ENCODE results near the gene WDHD1. TPM values are rescaled to one million over a fixed set of nuclear protein-coding genes. Genes with fewer than 3 reads are reported as not detected.
"Not testable (repeated sequence)": the region's sequence is repeated elsewhere in the genome, so short reads cannot be mapped to it uniquely, and the experiment has no call there.

WDHD1 gene
- total and polyA plus RNA-seq, 8 donors, result 8.6 to 22.3 (median 16.0) TPM

DNA sequence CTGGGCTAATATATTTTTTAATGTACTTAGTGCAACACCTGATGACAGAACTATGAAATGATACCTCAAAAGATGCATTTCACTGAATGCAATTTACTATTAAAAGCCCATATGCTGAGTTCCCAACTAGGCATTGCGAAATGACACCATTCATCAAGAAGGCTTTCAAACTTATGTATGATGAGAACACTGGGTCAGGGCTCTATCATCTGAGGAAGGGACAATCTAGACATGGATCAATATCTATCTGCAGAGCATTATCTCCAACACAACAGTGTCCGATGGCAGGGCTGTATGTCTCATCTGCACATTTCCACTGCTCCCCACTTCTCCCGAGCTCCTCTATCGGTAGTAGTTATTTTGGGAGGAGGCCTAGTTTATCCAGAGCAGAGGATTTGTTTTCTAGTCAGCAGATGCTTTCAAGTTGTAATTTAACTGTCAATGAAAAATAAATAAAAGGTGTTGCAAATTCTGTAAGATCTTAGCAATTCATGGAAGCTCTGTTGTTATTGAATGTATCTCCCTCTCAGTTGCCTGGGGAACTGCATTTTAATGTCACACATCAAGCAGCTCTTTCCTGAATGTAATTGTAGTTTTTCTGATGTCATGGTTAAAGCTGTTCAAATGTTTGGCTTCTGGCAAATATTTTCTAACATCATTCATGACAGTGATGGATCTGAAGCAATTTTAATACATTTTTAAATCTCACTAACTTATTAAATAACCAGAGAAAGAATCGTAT lies 116.9 kb downstream of the WDHD1 start:
- Histone ChIP-seq H3K36me3 (no peaks in the 10 kb centered on the region), H3K9me3 (no peaks in the 10 kb centered on the region), H3K4me1 (peaks cover 0 to 6% of the 10 kb centered on the region in 2 donors), H3K4me3 (no peak overlapping the region), H3K27me3 (no peaks in the 10 kb centered on the region), H3K27ac (no peak overlapping the region)
- TF ChIP-seq, protein P1, sequence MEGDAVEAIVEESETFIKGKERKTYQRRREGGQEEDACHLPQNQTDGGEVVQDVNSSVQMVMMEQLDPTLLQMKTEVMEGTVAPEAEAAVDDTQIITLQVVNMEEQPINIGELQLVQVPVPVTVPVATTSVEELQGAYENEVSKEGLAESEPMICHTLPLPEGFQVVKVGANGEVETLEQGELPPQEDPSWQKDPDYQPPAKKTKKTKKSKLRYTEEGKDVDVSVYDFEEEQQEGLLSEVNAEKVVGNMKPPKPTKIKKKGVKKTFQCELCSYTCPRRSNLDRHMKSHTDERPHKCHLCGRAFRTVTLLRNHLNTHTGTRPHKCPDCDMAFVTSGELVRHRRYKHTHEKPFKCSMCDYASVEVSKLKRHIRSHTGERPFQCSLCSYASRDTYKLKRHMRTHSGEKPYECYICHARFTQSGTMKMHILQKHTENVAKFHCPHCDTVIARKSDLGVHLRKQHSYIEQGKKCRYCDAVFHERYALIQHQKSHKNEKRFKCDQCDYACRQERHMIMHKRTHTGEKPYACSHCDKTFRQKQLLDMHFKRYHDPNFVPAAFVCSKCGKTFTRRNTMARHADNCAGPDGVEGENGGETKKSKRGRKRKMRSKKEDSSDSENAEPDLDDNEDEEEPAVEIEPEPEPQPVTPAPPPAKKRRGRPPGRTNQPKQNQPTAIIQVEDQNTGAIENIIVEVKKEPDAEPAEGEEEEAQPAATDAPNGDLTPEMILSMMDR (IDR thresholded peaks at IDR 0.05), result no peak
- intact Hi-C loops (cut with DNase I), result no loop called here
- no peak for DNase-seq
- no peak for ATAC-seq

DNA sequence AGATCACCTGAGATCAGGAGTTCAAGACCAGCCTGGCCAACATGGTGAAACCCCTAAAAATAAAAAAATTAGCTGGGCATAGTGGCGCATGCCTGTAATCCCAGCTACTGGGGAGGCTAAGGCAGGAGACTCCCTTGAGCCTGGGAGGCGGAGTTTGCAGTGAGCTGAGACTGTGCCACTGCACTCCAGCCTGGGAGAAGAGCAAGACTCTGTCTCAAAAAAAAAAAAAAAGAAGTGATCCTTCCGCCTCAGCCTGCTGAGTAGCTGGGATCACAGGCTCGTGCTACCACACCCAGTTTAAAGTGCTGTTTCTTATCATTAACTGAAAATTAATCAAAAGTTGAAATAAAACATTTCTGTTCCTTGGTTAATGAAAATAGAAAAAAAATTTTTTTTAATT lies 117.9 kb downstream of the WDHD1 start:
- not testable (repeated sequence) for H3K27me3 ChIP-seq, DNase-seq

DNA sequence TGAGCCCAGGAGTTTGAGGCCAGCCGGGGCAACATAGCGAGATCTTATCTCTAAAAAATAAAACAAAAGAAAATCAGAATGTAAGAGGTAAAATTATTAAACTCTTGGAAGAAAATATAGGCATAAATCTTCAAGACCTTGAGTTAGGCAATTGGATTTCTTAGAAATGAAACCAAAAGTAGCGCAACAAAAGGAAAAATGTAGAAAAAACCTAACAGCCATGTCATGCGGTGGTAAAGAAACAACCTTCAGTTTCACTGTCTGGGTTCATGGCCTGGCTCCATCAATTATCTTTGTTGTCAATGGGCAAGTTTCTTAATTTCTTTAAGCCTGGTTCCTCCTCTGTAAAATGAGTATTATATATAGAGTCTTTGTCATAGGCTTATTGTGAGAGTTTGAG lies 118.7 kb downstream of the WDHD1 start:
- H3K4me1 ChIP-seq, result peaks cover 0 to 10% of the 10 kb centered on the region in 2 donors
- TF ChIP-seq, protein P1 (IDR thresholded peaks at IDR 0.05), result no peak
- H3K27me3 ChIP-seq, result no peaks in the 10 kb centered on the region
- no peak overlapping the region for H3K4me3 ChIP-seq
- DNase-seq, result no peak
- no peak overlapping the region for H3K27ac ChIP-seq
- H3K36me3 ChIP-seq, result no peaks in the 10 kb centered on the region
- no peaks in the 10 kb centered on the region for H3K9me3 ChIP-seq
- ATAC-seq, result no peak
- intact Hi-C loops (cut with DNase I), result no loop called here

More for the DNA sequence above, 117.9 kb downstream of the WDHD1 start:
- H3K4me1 ChIP-seq; H3K9me3 ChIP-seq; ATAC-seq; H3K4me3 ChIP-seq; intact Hi-C loops (cut with DNase I); H3K27ac ChIP-seq; H3K36me3 ChIP-seq: not testable (repeated sequence)

DNA sequence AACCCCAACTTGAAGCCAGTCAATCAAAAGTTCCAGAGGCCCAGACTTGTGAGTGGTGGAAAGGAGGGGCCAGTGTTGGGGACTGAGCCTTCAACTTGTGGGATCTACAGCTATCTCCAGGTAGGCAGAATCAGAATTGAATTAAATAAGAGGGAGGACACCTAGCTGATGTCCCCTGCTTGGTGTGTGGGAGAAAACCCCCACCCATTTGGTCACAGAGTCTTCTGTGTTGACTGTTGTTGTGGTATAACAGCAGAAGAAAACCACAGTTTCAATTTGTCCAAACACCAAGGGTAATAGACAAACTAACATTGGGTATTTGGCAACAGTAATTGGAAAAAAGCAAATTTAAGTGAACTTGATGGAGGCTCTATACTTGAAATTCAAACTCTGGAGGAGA lies 120.8 kb downstream of the WDHD1 start:
- H3K27me3 ChIP-seq, result no peaks in the 10 kb centered on the region
- peaks cover 0 to 13% of the 10 kb centered on the region in 2 donors for H3K4me1 ChIP-seq
- no peak overlapping the region for H3K4me3 ChIP-seq
- TF ChIP-seq, protein P1 (IDR thresholded peaks at IDR 0.05), result no peak
- intact Hi-C loops (cut with DNase I), result no loop called here
- H3K9me3 ChIP-seq, result no peaks in the 10 kb centered on the region
- no peak overlapping the region for H3K27ac ChIP-seq
- ATAC-seq (no peak), DNase-seq (no peak)
- no peaks in the 10 kb centered on the region for H3K36me3 ChIP-seq

DNA sequence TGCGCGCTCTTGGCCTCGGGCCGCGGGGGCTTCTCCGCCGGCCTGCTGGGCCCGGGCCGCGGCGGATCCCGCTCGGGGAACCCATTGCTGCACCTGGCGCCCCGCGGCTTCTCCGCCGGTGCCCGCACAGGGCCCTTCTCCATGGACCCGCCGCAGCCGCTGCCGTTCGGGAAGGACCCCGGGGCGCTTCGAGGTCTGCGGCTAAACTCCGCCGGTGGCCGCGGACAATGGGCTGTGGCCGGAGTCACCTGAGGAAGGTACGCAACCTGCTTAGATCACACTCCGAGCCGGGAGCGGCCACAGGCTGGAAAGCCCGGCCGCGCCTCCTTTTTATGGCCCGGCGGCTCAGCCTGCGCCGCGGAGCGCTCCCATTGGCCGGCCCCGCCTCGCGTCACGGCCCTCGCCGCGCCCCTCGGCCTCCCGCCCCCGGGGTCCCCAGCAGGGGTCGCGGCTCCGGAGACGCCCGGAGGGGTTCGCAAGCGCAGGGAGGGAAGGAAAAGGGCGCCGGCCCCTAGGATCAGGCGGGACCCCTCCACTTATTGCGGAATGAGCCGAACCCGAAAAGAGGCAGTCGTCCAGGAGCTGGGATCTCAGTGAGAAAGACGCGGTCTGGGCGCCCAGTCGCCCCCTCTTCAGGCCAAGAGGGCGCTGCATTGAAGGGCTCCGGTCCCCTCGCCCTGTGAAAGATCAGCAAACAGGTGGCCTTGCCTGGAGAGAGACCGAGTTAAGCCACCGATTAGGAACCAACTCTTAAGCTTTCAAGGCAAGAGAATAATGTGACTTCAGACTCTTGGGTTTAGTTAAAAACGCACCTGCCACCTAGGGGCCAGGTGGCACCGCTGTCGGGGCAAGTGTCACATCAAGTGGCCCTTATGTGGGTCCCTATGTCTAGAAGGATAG lies 124.1 kb downstream of the WDHD1 start, which contains the start of gene GCH1:
TSS of gene GCH1 (minus strand) at position 306 of the 900 bp plus-strand sequence. CDS start at position 143, 163 bp downstream.
- H3K4me3 ChIP-seq, result peak within 1 kb of the TSS; percentile 78 to 84
- H3K4me1 ChIP-seq, result peaks cover 0 to 34% of the 10 kb centered on the region in 2 donors
- TF ChIP-seq, protein P1 (IDR thresholded peaks at IDR 0.05), result peak; percentile 26 to 41
- intact Hi-C loops (cut with DNase I), result no loop called here
- H3K36me3 ChIP-seq, result no peaks in the 10 kb centered on the region
- DNase-seq (peak; percentile 69 to 93 (median 76)), ATAC-seq (peak; percentile 92)
- peak within 1 kb of the TSS; percentile 68 to 95 for H3K27ac ChIP-seq
- H3K9me3 ChIP-seq, result no peaks in the 10 kb centered on the region
- H3K27me3 ChIP-seq, result no peaks in the 10 kb centered on the region
